Thyroid gland (tissue), 4 donors: ENCODE measurements around the gene SETMAR. TPM values are rescaled to one million over a fixed set of nuclear protein-coding genes. Genes with fewer than 3 reads are reported as not detected.

ENCODE experiments used
- DNase-seq, 2 donors: peaks; one replicate each; pipeline ENCODE4 v3.0.0-alpha.2; 2019
- H3K27ac ChIP-seq, 3 donors: fragments of 200-600 bp; sonication (generic); 1 replicate in 2 of 3; 2 replicates in 1 of 3; pipeline ENCODE4 v1.5.1; 2016 to 2019; ENCODE audit warnings: mild to moderate bottlenecking in 1 of 3, moderate library complexity in 1 of 3
- H3K27me3 ChIP-seq: fragments of 200-600 bp; sonication (generic); one replicate; pipeline ENCODE4 v1.5.1; 2019
- H3K36me3 ChIP-seq, 2 donors: fragments of 200-600 bp; sonication (generic); one replicate each; pipeline ENCODE4 v1.5.1; 2016 to 2019
- H3K4me1 ChIP-seq, 2 donors: fragments of 200-600 bp; sonication (generic); one replicate each; pipeline ENCODE4 v1.5.1; 2017 to 2019
- H3K4me3 ChIP-seq, 3 donors: fragments of 200-600 bp; sonication (generic); replicated peaks in 1 of 3; 1 replicate in 2 of 3; 2 replicates in 1 of 3; pipeline ENCODE4 v1.5.1; 2016; ENCODE audit warnings: mild to moderate bottlenecking in 1 of 3
- H3K9me3 ChIP-seq: fragments of 200-600 bp; sonication (generic); one replicate; pipeline ENCODE4 v1.5.1; 2017
- CTCF ChIP-seq, 6 experiments: fragments of 200-600 bp in 3 of 6; fragments of 450-650 bp in 3 of 6; sonication (generic) in 3 of 6; IDR thresholded peaks; one replicate each; pipeline ENCODE4 v1.5.1; 2016 to 2019; ENCODE audit warnings: antibody characterized with exemption in 6 of 6, mild to moderate bottlenecking in 2 of 6, inconsistent platforms in 1 of 6, moderate library complexity in 1 of 6
- POLR2A ChIP-seq, 2 donors: fragments of 450-650 bp; IDR thresholded peaks; one replicate each; pipeline ENCODE4 v1.6.1; 2017; ENCODE audit warnings: antibody characterized with exemption in 2 of 2, mild to moderate bottlenecking in 2 of 2, moderate library complexity in 1 of 2
- WGBS, 2 donors: methylation state at CpG; one replicate each; pipeline ENCODE4 v1.1.5; 2017; 5-methylcytosine and 5-hydroxymethylcytosine counted together
- intact Hi-C: fragments of 100-400 bp; cut with DNase I; formaldehyde crosslinking; loops from one replicate; pipeline ENCODE4 v1.15.1; 2023
- total RNA-seq, 4 donors: library from RNA; depleted of rRNA; stranded (reverse); fragments of >200 nt; gene quantifications; one replicate each; pipeline ENCODE4 v1.2.3, GENCODE V29; 2016

SETMAR gene
- total RNA-seq, 4 donors from 2014 or later, result 33.4 to 36.7 (median 36.2) TPM

- WGBS, 2 donors, result 96 to 99% methylated on average over 2 of the region's 2 CpGs
- intact Hi-C loops, result no loop called here
Measured at GRCh38 chr3:4279516-4280105, 23.6 kb upstream of the SETMAR start.

GRCh38 chr3:4281991-4282390, 21.2 kb upstream of the SETMAR start:
- Histone ChIP-seq H3K4me3 (no peak overlapping the region), H3K27ac (no peak overlapping the region), H3K27me3 (no peaks in the 10 kb centered on the region), H3K4me1 (no peaks in the 10 kb centered on the region), H3K36me3 (no peaks in the 10 kb centered on the region), H3K9me3 (no peaks in the 10 kb centered on the region)
- TF ChIP-seq CTCF (IDR thresholded peaks at IDR 0.05) (no peak), POLR2A (IDR thresholded peaks at IDR 0.05) (no peak)
- WGBS, 2 donors, result 47 to 72% methylated on average over 2 of the region's 2 CpGs
- no peak for DNase-seq
- intact Hi-C loops, result no loop called here

More at GRCh38 chr3:4279516-4280105, 23.6 kb upstream of the SETMAR start:
- TF ChIP-seq POLR2A (IDR thresholded peaks at IDR 0.05) (no peak), CTCF (IDR thresholded peaks at IDR 0.05) (no peak)
- DNase-seq, result no peak
- Histone ChIP-seq H3K36me3 (no peaks in the 10 kb centered on the region), H3K27ac (no peak overlapping the region), H3K4me1 (no peaks in the 10 kb centered on the region), H3K9me3 (no peaks in the 10 kb centered on the region), H3K27me3 (no peaks in the 10 kb centered on the region), H3K4me3 (no peak overlapping the region)

GRCh38 chr3:4284865-4285264, 18.3 kb upstream of the SETMAR start:
- no peak for DNase-seq
- no peaks in the 10 kb centered on the region for H3K36me3 ChIP-seq
- H3K27ac ChIP-seq, result no peak overlapping the region
- no peak overlapping the region for H3K4me3 ChIP-seq
- 66 to 69% methylated on average over 4 of the region's 4 CpGs for WGBS, 2 donors
- H3K9me3 ChIP-seq, result no peaks in the 10 kb centered on the region
- H3K27me3 ChIP-seq, result no peaks in the 10 kb centered on the region
- H3K4me1 ChIP-seq, result no peaks in the 10 kb centered on the region
- intact Hi-C loops, result loop anchor here (5.0 kb wide), 1 partner anchor 1083 kb away; no protein-coding TSS in a partner anchor
- TF ChIP-seq CTCF (IDR thresholded peaks at IDR 0.05) (no peak), POLR2A (IDR thresholded peaks at IDR 0.05) (no peak)

- no peak for TF ChIP-seq POLR2A (IDR thresholded peaks at IDR 0.05)
- no peak for TF ChIP-seq CTCF (IDR thresholded peaks at IDR 0.05)
- no peaks in the 10 kb centered on the region for H3K4me1 ChIP-seq
- H3K4me3 ChIP-seq, result no peak overlapping the region
- DNase-seq, result no peak
- H3K36me3 ChIP-seq, result no peaks in the 10 kb centered on the region
- WGBS, 2 donors, result 77 to 81% methylated on average over 4 of the region's 4 CpGs
- no peaks in the 10 kb centered on the region for H3K27me3 ChIP-seq
- intact Hi-C loops, result loop anchor here (5.0 kb wide), 1 partner anchor 1087 kb away; no protein-coding TSS in a partner anchor
- H3K9me3 ChIP-seq, result no peaks in the 10 kb centered on the region
- H3K27ac ChIP-seq, result no peak overlapping the region
Measured at GRCh38 chr3:4289044-4289443, 14.1 kb upstream of the SETMAR start.

GRCh38 chr3:4290272-4290893, 12.8 kb upstream of the SETMAR start:
- H3K4me3 ChIP-seq, result no peak overlapping the region
- 7% methylated on average over 5 of the region's 5 CpGs for WGBS, 2 donors
- TF ChIP-seq POLR2A (IDR thresholded peaks at IDR 0.05) (no peak), CTCF (IDR thresholded peaks at IDR 0.05) (peak; percentile 79 to 90 (median 86))
- intact Hi-C loops, result no loop called here
- no peaks in the 10 kb centered on the region for H3K4me1 ChIP-seq
- H3K27ac ChIP-seq, result no peak overlapping the region
- no peaks in the 10 kb centered on the region for H3K27me3 ChIP-seq
- DNase-seq, result peak; percentile 19 to 31
- H3K9me3 ChIP-seq, result no peaks in the 10 kb centered on the region
- H3K36me3 ChIP-seq, result no peaks in the 10 kb centered on the region
